Measurements from ENCODE around the gene HS3ST4. TPM values are rescaled to one million over a fixed set of nuclear protein-coding genes. Genes with fewer than 3 reads are reported as not detected.
A peak's percentile ranks its signal among the peaks of the same experiment; 100 is the strongest.

HS3ST4 gene
- total and polyA plus RNA-seq, 2 of the 8 experiments (the other 6 are each of a cell fraction or from before 2014, with no cell fraction given): 1.9 to 3.3 TPM

- Histone ChIP-seq H3K23ac (ENCODE audit: insufficient read length) (no peak overlapping the region), H2AFZ (ENCODE audit: low read length) (no peak overlapping the region), H3K23me2 (ENCODE audit: low read depth, low read length) (no peaks in the 10 kb centered on the region), H3K4me2 (ENCODE audit: insufficient read depth in 1 of 2, low read depth in 2 of 2, low read length in 2 of 2) (peak overlapping the region; percentile 45 to 55), H3K56ac (replicated peaks; ENCODE audit: insufficient read length, low read depth, low read length) (no peak overlapping the region), H3K4ac (replicated peaks; ENCODE audit: insufficient read length, low read depth, low read length) (no peak overlapping the region), H4K5ac (ENCODE audit: insufficient read length, low read depth, low read length) (no peak overlapping the region), H2AK5ac (ENCODE audit: low read depth, low read length) (no peak overlapping the region), H3K4me1 (replicated peaks in 1 of 4; ENCODE audit: control insufficient read depth in 3 of 4, insufficient read depth in 4 of 4, low read length in 3 of 4) (peaks cover 0 to 15% (median 14%) of the 10 kb centered on the region in 4 experiments; a peak in 4 of 7 replicates), H2BK5ac (ENCODE audit: low read depth, low read length) (peak overlapping the region; percentile 26; the same call in 1 of the 2 replicates), H2BK20ac (ENCODE audit: low read length) (0 out of 2 replicates have a peak overlapping the region, but pooled peaks have one; percentile 0), H3K4me3 (ENCODE audit: extremely low read depth in 1 of 4, insufficient read depth in 2 of 4, low read depth in 3 of 4, low read length in 4 of 4) (peak overlapping the region in 1 of 4 experiments; percentile 29; a peak in 1 of 8 replicates), H2BK15ac (ENCODE audit: low read length) (no peak overlapping the region), H3K9me3 (ENCODE audit: insufficient read depth in 2 of 2, low read depth in 1 of 2, low read length in 1 of 2) (no peaks in the 10 kb centered on the region), H2BK12ac (ENCODE audit: low read depth, low read length) (peak overlapping the region; percentile 52; the same call in 1 of the 2 replicates), H4K8ac (ENCODE audit: extremely low read depth, insufficient read depth, low read length) (no peak overlapping the region), H3K36me3 (ENCODE audit: control insufficient read depth in 2 of 4, insufficient read depth in 4 of 4, low read length in 3 of 4) (no peaks in the 10 kb centered on the region), H4K91ac (replicated peaks; ENCODE audit: insufficient read length, low read length) (no peak overlapping the region), H3K79me1 (ENCODE audit: low read depth, low read length) (no peaks in the 10 kb centered on the region), H3K9ac (replicated peaks in 1 of 4; ENCODE audit: extremely low read depth in 1 of 4, low read depth in 3 of 4, low read length in 3 of 4) (no peak overlapping the region), H3K18ac (ENCODE audit: extremely low read depth, low read length) (no peak overlapping the region), H3K27ac (ENCODE audit: low read depth, low read length) (peak overlapping the region; percentile 34; the same call in 1 of the 2 replicates), H3K27me3 (replicated peaks in 1 of 4; ENCODE audit: control insufficient read depth in 3 of 4, extremely low read depth in 1 of 4, insufficient read depth in 3 of 4, low read length in 3 of 4) (no peaks in the 10 kb centered on the region), H4K20me1 (replicated peaks in 1 of 2; ENCODE audit: control insufficient read depth in 1 of 2, insufficient read depth in 2 of 2, low read length in 2 of 2) (no peaks in the 10 kb centered on the region), H3K14ac (ENCODE audit: insufficient read length) (no peak overlapping the region), H2BK120ac (replicated peaks; ENCODE audit: low read depth, low read length) (no peak overlapping the region), H3K79me2 (ENCODE audit: control insufficient read depth in 1 of 2, insufficient read depth in 2 of 2, low read length in 2 of 2) (no peaks in the 10 kb centered on the region)
- POLR2A ChIA-PET (ENCODE audit: partially characterized antibody): no interaction called here
- no peak for FAIRE-seq
- WGBS, 2 experiments (ENCODE audit: extremely low coverage in 1 of 2, insufficient coverage in 1 of 2, insufficient read length in 1 of 2, insufficient replicate concordance in 2 of 2, low coverage in 1 of 2, low lambda C conversion rate in 2 of 2, missing lambda C conversion rate in 1 of 2): 58% methylated on average over 9 of the region's 9 CpGs; no CpG with 5 or more reads in 1 of the 2 experiments
- CTCF ChIA-PET (ENCODE audit: partially characterized antibody): no interaction called here
- DNase-seq (ENCODE audit: low read depth in 1 of 2, low spot score in 2 of 2): no peak
- TF ChIP-seq USF2 (IDR thresholded peaks at IDR 0.05; ENCODE audit: low read length): no peak
- TF ChIP-seq POLR2AphosphoS5 (IDR thresholded peaks at IDR 0.05; ENCODE audit: low read depth, low read length): no peak
- TF ChIP-seq CHD2 (IDR thresholded peaks at IDR 0.05; ENCODE audit: low read length): no peak
- no peak for TF ChIP-seq MAX (IDR thresholded peaks at IDR 0.05)
- TF ChIP-seq KDM4A (IDR thresholded peaks at IDR 0.05; ENCODE audit: low read depth, low read length, severe bottlenecking): no peak
- no peak for TF ChIP-seq CTCF (IDR thresholded peaks at IDR 0.05; ENCODE audit: control extremely low read depth in 1 of 3, insufficient read depth in 1 of 3, low read depth in 1 of 3, low read length in 3 of 3)
Measured at GRCh38 chr16:26071101-26071866, 379.5 kb downstream of the HS3ST4 start.
